Measurements from ENCODE around the gene TMEM131L. TPM values are rescaled to one million over a fixed set of nuclear protein-coding genes. Genes with fewer than 3 reads are reported as not detected.
A peak's percentile ranks its signal among the peaks of the same experiment; 100 is the strongest.
"Not testable (repeated sequence)": the region's sequence is repeated elsewhere in the genome, so short reads cannot be mapped to it uniquely, and the experiment has no call there.

Gene TMEM131L
- total RNA-seq, 1 donor from 2014 or later: 7.9 TPM

DNA sequence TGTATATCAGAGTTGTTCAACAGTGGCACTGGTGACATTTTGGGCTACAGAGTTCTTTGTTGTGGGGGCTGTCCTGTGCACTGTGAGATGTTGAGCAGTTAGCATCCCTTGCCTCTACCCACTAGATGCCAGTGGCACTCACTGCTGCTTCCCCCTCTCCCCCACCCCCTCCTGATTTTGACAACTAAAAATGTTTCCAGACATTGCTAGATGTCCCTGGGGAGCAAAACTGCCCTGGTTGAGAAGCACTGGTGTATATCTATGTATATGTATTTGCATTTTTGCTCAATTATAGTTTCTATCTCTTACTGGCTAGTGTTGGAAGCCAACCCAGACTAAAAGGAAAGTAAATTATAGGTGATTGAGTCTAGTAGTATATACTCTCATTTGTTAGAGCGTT lies 2.4 kb downstream of the TMEM131L start:
- DNase-seq (ENCODE audit: low read depth) (no peak), FAIRE-seq (no peak)
- Histone ChIP-seq H3K4me3 (ENCODE audit: low read depth, low read length) (no peak overlapping the region), H3K27me3 (ENCODE audit: control insufficient read depth, insufficient read depth, low read length) (no peaks in the 10 kb centered on the region), H3K36me3 (ENCODE audit: control insufficient read depth, insufficient read depth, low read length) (no peaks in the 10 kb centered on the region)
- TF ChIP-seq, protein P1, sequence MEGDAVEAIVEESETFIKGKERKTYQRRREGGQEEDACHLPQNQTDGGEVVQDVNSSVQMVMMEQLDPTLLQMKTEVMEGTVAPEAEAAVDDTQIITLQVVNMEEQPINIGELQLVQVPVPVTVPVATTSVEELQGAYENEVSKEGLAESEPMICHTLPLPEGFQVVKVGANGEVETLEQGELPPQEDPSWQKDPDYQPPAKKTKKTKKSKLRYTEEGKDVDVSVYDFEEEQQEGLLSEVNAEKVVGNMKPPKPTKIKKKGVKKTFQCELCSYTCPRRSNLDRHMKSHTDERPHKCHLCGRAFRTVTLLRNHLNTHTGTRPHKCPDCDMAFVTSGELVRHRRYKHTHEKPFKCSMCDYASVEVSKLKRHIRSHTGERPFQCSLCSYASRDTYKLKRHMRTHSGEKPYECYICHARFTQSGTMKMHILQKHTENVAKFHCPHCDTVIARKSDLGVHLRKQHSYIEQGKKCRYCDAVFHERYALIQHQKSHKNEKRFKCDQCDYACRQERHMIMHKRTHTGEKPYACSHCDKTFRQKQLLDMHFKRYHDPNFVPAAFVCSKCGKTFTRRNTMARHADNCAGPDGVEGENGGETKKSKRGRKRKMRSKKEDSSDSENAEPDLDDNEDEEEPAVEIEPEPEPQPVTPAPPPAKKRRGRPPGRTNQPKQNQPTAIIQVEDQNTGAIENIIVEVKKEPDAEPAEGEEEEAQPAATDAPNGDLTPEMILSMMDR (IDR thresholded peaks at IDR 0.05; ENCODE audit: insufficient read depth, low read length, severe bottlenecking): no peak

DNA sequence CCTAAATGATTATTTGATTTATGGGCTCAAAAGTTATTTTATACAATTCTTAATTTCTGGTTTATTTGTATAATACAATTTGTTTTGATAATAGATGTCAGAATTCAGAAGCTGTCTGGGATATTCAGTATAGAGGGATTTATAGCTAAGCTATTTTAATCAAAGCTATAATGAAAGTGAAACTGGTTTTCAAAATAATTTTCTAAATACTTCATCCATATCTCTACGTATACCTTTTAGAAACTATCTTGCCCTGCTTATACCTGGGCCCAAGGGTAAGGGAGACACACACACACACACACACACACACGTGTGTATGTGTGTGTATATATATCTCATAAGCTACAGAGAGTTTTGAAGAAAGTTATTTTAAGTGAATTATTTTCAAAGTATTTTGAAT lies 2.9 kb downstream of the TMEM131L start:
- TF ChIP-seq, protein P1 (IDR thresholded peaks at IDR 0.05; ENCODE audit: insufficient read depth, low read length, severe bottlenecking): no peak
- no peak overlapping the region for H3K4me3 ChIP-seq (ENCODE audit: low read depth, low read length)
- FAIRE-seq (no peak), DNase-seq (ENCODE audit: low read depth) (no peak)
- H3K27me3 ChIP-seq (ENCODE audit: control insufficient read depth, insufficient read depth, low read length): no peaks in the 10 kb centered on the region
- H3K36me3 ChIP-seq (ENCODE audit: control insufficient read depth, insufficient read depth, low read length): no peaks in the 10 kb centered on the region

DNA sequence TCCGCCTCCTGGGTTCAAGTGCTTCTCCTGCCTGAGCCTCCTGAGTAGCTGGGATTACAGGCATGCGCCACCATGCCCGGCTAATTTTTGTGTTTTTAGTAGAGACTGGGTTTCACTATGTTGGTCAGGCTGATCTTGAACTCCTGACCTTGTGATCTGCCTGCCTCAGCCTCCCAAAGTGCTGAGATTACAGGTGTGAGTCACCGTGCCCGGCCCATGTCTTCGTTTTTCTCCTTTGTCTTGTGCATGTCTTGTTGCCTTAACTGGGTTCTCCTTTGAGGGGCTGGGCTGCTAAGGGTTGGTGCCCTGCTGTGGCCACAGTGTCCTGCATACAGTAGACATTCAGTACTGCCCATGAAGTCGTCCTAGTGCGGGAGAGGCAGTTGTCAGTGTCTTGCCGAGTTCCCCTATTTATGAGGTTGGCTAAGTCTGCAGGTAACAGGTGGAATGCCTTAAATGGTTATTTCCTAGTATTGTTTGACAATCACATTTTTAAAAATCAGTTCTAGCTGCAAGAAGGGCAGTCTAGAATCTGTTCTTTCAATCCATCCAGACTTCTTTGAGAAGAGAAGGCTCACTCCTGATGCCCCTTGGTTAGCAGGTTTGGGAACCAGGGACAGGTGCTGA lies 5.0 kb downstream of the TMEM131L start:
- DNase-seq (ENCODE audit: low read depth); FAIRE-seq; H3K36me3 ChIP-seq (ENCODE audit: control insufficient read depth, insufficient read depth, low read length); H3K27me3 ChIP-seq (ENCODE audit: control insufficient read depth, insufficient read depth, low read length); H3K4me3 ChIP-seq (ENCODE audit: low read depth, low read length): not testable (repeated sequence)

DNA sequence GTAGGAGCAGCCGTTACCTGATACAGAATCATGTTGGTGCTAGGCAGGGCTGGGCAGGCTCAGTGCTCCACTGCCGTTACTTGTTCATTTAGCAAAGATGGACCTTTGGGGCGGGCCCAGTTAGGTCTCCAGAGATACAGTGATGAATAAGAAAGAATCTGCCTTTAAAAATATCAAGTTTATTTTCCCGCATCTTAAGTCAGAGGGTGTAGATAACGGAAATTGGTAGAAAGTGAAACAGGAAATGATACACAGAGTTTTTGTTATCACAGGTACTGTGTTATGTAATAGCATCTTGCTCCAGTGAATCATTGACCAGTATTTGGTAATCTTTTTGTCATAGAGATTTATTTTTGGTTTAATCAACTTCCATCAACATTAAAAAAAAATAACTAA lies 5.5 kb downstream of the TMEM131L start:
- FAIRE-seq (no peak), DNase-seq (ENCODE audit: low read depth) (peak; percentile 88)
- H3K36me3 ChIP-seq (ENCODE audit: control insufficient read depth, insufficient read depth, low read length): peaks cover 2% of the 10 kb centered on the region
- TF ChIP-seq, protein P1 (IDR thresholded peaks at IDR 0.05; ENCODE audit: insufficient read depth, low read length, severe bottlenecking): no peak
- H3K27me3 ChIP-seq (ENCODE audit: control insufficient read depth, insufficient read depth, low read length): no peaks in the 10 kb centered on the region
- H3K4me3 ChIP-seq (ENCODE audit: low read depth, low read length): no peak overlapping the region

DNA sequence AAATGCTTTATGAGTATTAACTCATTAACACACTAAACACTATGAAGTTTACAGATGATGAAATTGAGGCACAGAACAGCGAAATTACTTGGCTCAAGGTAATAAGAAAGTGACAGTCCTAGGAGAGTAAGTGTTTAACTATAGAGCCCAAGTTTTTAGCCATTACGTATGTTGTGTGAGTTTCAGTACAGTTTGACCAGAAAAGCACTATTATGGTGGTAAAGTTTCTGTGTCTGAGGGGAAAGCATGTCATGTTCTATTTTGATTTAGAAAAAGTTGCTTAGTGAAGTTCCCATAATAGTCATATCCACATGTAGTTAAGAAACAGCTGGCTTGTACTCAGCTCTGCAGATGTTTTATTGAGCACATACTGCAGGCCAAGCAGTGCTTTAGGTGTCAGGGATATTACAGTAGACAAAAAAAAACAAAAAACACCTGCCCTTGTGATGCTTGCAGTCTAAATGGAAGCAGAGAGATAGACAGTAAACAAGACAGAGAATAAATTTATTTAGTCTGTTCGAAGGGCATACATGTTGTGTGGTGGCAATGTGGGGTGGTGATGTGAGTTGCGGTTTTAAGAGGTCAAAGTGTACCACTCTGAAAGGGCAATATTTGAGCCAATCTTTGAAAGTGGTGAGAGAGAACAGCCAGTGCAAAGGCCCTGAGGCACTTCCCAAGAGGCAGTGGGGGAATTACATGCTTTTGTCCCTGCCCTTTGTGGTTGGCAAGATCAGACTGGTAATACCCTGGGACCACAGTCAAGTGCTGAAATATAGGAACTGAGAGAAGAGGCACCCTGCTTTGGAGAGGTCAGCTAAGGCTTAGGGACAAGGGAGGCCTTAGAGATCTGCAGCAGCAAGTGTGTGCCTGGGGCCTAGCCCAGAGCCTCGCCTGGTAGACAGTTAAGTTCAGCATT lies 6.2 kb downstream of the TMEM131L start:
- TF ChIP-seq, protein P1 (IDR thresholded peaks at IDR 0.05; ENCODE audit: insufficient read depth, low read length, severe bottlenecking): no peak
- FAIRE-seq: no peak
- Histone ChIP-seq H3K36me3 (ENCODE audit: control insufficient read depth, insufficient read depth, low read length) (peaks cover 2% of the 10 kb centered on the region), H3K27me3 (ENCODE audit: control insufficient read depth, insufficient read depth, low read length) (no peaks in the 10 kb centered on the region), H3K4me3 (ENCODE audit: low read depth, low read length) (no peak overlapping the region)
- DNase-seq (ENCODE audit: low read depth): no peak

DNA sequence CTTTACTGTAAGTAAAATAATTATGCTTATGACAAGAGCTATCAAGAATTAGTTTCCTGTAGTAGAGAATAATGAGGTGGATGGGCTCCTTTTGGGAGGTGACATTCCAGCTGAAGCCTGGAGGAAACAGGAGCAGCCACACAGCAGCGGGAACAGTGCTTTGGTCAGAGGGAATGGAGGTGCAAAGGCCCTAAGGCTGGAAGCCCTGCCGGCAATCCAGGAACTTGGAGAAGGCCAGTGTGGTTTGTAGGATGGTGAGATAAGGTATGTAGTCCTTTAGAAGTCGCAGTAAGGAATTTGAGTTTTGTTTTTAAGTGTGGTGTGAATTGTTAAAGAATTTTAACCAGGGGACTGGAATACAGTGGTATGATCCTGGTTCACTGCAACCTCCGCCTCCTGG lies 8.1 kb downstream of the TMEM131L start:
- no peak for FAIRE-seq
- no peak for DNase-seq (ENCODE audit: low read depth)
- H3K36me3 ChIP-seq (ENCODE audit: control insufficient read depth, insufficient read depth, low read length): peaks cover 2% of the 10 kb centered on the region

More for the DNA sequence above, 8.1 kb downstream of the TMEM131L start:
- Histone ChIP-seq H3K4me3 (ENCODE audit: low read depth, low read length) (no peak overlapping the region), H3K27me3 (ENCODE audit: control insufficient read depth, insufficient read depth, low read length) (no peaks in the 10 kb centered on the region)
- TF ChIP-seq, protein P1 (IDR thresholded peaks at IDR 0.05; ENCODE audit: insufficient read depth, low read length, severe bottlenecking): no peak

Measured in bronchial epithelial cell (primary cell).